Choroid plexus epithelial cell (primary cell): ENCODE data around the gene RASSF3.

Experiments
- DNase-seq: peaks from one replicate; pipeline ENCODE4 v3.0.0-alpha.2; 2010; ENCODE audit warnings: low read depth
- H3K4me3 ChIP-seq: 2 replicates; pipeline ENCODE4 v1.5.1; 2011; ENCODE audit warnings: low read depth, mild to moderate bottlenecking, control low read depth, low read length, moderate library complexity
- CTCF ChIP-seq: conservative IDR thresholded peaks from 2 replicates; pipeline ENCODE4 v1.5.1; 2011; ENCODE audit warnings: low read depth, mild to moderate bottlenecking, control low read depth, inconsistent platforms, low read length, moderate library complexity

RASSF3 gene

GRCh38 chr12:64682572-64683277 is 72.4 kb downstream of the RASSF3 start:
- no peak overlapping the region for H3K4me3 ChIP-seq
- peak; percentile 87 for DNase-seq
- TF ChIP-seq CTCF = no peak

GRCh38 chr12:64683816-64684543 is 73.7 kb downstream of the RASSF3 start:
- H3K4me3 ChIP-seq = no peak overlapping the region
- TF ChIP-seq CTCF = no peak
- no peak for DNase-seq

- H3K4me3 ChIP-seq = no peak overlapping the region
- DNase-seq = no peak
- no peak for TF ChIP-seq CTCF
Observed at GRCh38 chr12:64685050-64685449, 74.8 kb downstream of the RASSF3 start.

GRCh38 chr12:64685605-64686004 is 75.3 kb downstream of the RASSF3 start:
- no peak for TF ChIP-seq CTCF
- DNase-seq = no peak
- H3K4me3 ChIP-seq = no peak overlapping the region

GRCh38 chr12:64687816-64688215 is 77.5 kb downstream of the RASSF3 start:
- TF ChIP-seq CTCF = no peak
- H3K4me3 ChIP-seq = no peak overlapping the region

GRCh38 chr12:64688219-64688618 is 77.9 kb downstream of the RASSF3 start:
- no peak overlapping the region for H3K4me3 ChIP-seq
- no peak for TF ChIP-seq CTCF
- no peak for DNase-seq

More at GRCh38 chr12:64687816-64688215, 77.5 kb downstream of the RASSF3 start:
- peak; percentile 66 for DNase-seq
